B cell (primary cell): ENCODE measurements around the gene TMEM52. TPM values are rescaled to one million over a fixed set of nuclear protein-coding genes. Genes with fewer than 3 reads are reported as not detected.

Experiments
- ATAC-seq: fragments of 200-7000 bp; cut with Tn5 transposase; one replicate; pipeline ENCODE4 v1.10.0; 2021; ENCODE audit warnings: low read depth, mild to moderate bottlenecking, moderate number of reproducible peaks, moderate library complexity
- CTCF ChIA-PET: fragments of 350-600 bp; sonication (Branson Sonifier 250); formaldehyde crosslinking; loops from one replicate; lab custom pipeline; 2021; ENCODE audit warnings: antibody characterized with exemption, inconsistent platforms; lab: Charles Lee
- POLR2A ChIA-PET: fragments of 350-600 bp; sonication (Branson Sonifier 250); formaldehyde crosslinking; loops from one replicate; lab custom pipeline; 2021; ENCODE audit warnings: antibody characterized with exemption; lab: Charles Lee
- DNase-seq: peaks from one replicate; pipeline ENCODE4 v3.0.0; 2013
- H2AFZ ChIP-seq: 2 replicates; pipeline ENCODE4 v1.6.1; 2012; ENCODE audit warnings: mild to moderate bottlenecking, low read depth, low read length; ENCODE audit not compliant: insufficient read depth, poor library complexity, severe bottlenecking
- H3K27ac ChIP-seq, 2 donors: 1 replicate in 1 of 2; 2 replicates in 1 of 2; pipeline ENCODE4 v1.5.1; 2012 to 2013; ENCODE audit warnings: low read length in 2 of 2, mild to moderate bottlenecking in 2 of 2, moderate library complexity in 1 of 2
- H3K27me3 ChIP-seq, 4 experiments: fragments of 200-600 bp in 1 of 4; sonication (generic) in 1 of 4; replicated peaks in 1 of 4; 1 replicate in 2 of 4; 2 replicates in 2 of 4; pipeline versions ENCODE4 v1.6.1 to v1.7.0; 2013 to 2016; ENCODE audit warnings: low read length in 3 of 4, mild to moderate bottlenecking in 2 of 4, mixed read lengths in 1 of 4, moderate library complexity in 1 of 4; ENCODE audit not compliant: insufficient read depth in 4 of 4, control insufficient read depth in 3 of 4; ENCODE audit errors: control extremely low read depth in 1 of 4
- H3K36me3 ChIP-seq, 2 experiments: replicated peaks in 1 of 2; 1 replicate in 1 of 2; 2 replicates in 1 of 2; pipeline versions ENCODE4 v1.6.1 to v1.7.1; 2013; ENCODE audit warnings: low read length in 1 of 2; ENCODE audit not compliant: insufficient read depth in 2 of 2, control insufficient read depth in 1 of 2; ENCODE audit errors: control extremely low read depth in 1 of 2, extremely low read depth in 1 of 2
- H3K4me1 ChIP-seq, 2 donors: fragments of 200-600 bp in 1 of 2; sonication (generic) in 1 of 2; 1 replicate in 1 of 2; 2 replicates in 1 of 2; pipeline versions ENCODE4 v1.5.1 to v1.6.1; 2013 to 2017; ENCODE audit warnings: low read length in 2 of 2; ENCODE audit not compliant: control insufficient read depth in 2 of 2, insufficient read depth in 2 of 2
- H3K4me2 ChIP-seq: replicated peaks from 2 replicates; pipeline ENCODE3; 2012; ENCODE audit warnings: mild to moderate bottlenecking, low read depth, low read length; ENCODE audit not compliant: poor library complexity, severe bottlenecking
- H3K4me3 ChIP-seq, 5 experiments: fragments of 200-600 bp in 1 of 5; sonication (generic) in 1 of 5; 1 replicate in 3 of 5; 2 replicates in 2 of 5; pipeline versions ENCODE4 v1.5.1 to v1.7.0; 2011 to 2016; ENCODE audit warnings: low read length in 4 of 5, mild to moderate bottlenecking in 4 of 5, low read depth in 2 of 5, control low read depth in 1 of 5, moderate library complexity in 1 of 5; ENCODE audit not compliant: insufficient read depth in 1 of 5; ENCODE audit errors: control extremely low read depth in 1 of 5, extremely low read depth in 1 of 5
- H3K79me2 ChIP-seq: fragments of 200-600 bp; sonication (generic); one replicate; pipeline ENCODE4 v1.6.0; 2016; ENCODE audit warnings: low read length; ENCODE audit not compliant: control insufficient read depth, insufficient read depth
- H3K9ac ChIP-seq: fragments of 200-600 bp; sonication (generic); 2 replicates; pipeline ENCODE4 v1.6.1; 2017; ENCODE audit warnings: mild to moderate bottlenecking, low read length, moderate library complexity
- H3K9me3 ChIP-seq, 3 donors: one replicate each; pipeline versions ENCODE4 v1.6.1 to v1.7.1; 2013; ENCODE audit warnings: low read length in 2 of 3; ENCODE audit not compliant: control insufficient read depth in 2 of 3, insufficient read depth in 1 of 3; ENCODE audit errors: control extremely low read depth in 1 of 3
- H4K20me1 ChIP-seq: 2 replicates; pipeline ENCODE4 v1.6.0; 2012; ENCODE audit warnings: mild to moderate bottlenecking, low read length; ENCODE audit not compliant: insufficient read depth, control insufficient read depth, poor library complexity, severe bottlenecking
- H3K27ac Mint-ChIP-seq: one replicate; pipeline ENCODE4 v1.8.0; 2021; ENCODE audit warnings: mixed read lengths
- H3K27me3 Mint-ChIP-seq: one replicate; pipeline ENCODE4 v1.8.0; 2021; ENCODE audit warnings: mixed read lengths
- H3K4me1 Mint-ChIP-seq: one replicate; pipeline ENCODE4 v1.8.0; 2021; ENCODE audit warnings: mixed read lengths
- H3K4me3 Mint-ChIP-seq: one replicate; pipeline ENCODE4 v1.8.0; 2021; ENCODE audit warnings: mixed read lengths
- H3K9me3 Mint-ChIP-seq: one replicate; pipeline ENCODE4 v1.8.0; 2022; ENCODE audit warnings: mixed read lengths; ENCODE audit not compliant: insufficient read depth
- CTCF ChIP-seq: fragments of 200-600 bp; IDR thresholded peaks from one replicate; pipeline ENCODE4 v1.8.0; 2022; ENCODE audit warnings: antibody characterized with exemption, mild to moderate bottlenecking
- EZH2 ChIP-seq: IDR thresholded peaks from 2 replicates; pipeline ENCODE4 v1.6.1; 2012; ENCODE audit warnings: borderline replicate concordance, low read depth, mild to moderate bottlenecking, moderate library complexity, low read length; ENCODE audit not compliant: insufficient read depth, poor library complexity, severe bottlenecking
- WGBS: methylation state at CpG from one replicate; pipeline ENCODE4 v1.1.5; 2013; ENCODE audit warnings: missing lambda C conversion rate; ENCODE audit not compliant: insufficient coverage; 5-methylcytosine and 5-hydroxymethylcytosine counted together
- intact Hi-C: fragments of 100-400 bp; cut with micrococcal nuclease; formaldehyde crosslinking; loops from one replicate; pipeline ENCODE4 v1.10.0; 2022
- polyA plus RNA-seq: library from polyadenylated mRNA; depleted of rRNA; stranded (reverse); fragments of >200 nt; gene quantifications from 2 replicates; pipeline ENCODE4 v1.2.3, GENCODE V29; 2012
- total RNA-seq, 2 donors: library from RNA; stranded (reverse); fragments of 120-200 nt in 1 of 2; gene quantifications; 1 replicate in 1 of 2; 2 replicates in 1 of 2; pipeline versions ENCODE4 v1.2.3 to v1.2.4, GENCODE V29; 2013 to 2022

Gene TMEM52
- total and polyA plus RNA-seq, 2 donors (not counting 1 experiment from before 2014, with no cell fraction given): 0.69 to 1.00 TPM

- Histone ChIP-seq H3K36me3 (no peaks in the 10 kb centered on the region), H4K20me1 (no peaks in the 10 kb centered on the region), H2AFZ (no peak overlapping the region), H3K27me3 (peaks cover 0 to 16% (median 0%) of the 10 kb centered on the region in 4 experiments), H3K4me3 (no peak overlapping the region), H3K27ac (no peak overlapping the region), H3K79me2 (no peaks in the 10 kb centered on the region), H3K4me1 (peaks cover 3 to 8% of the 10 kb centered on the region in 2 donors), H3K4me2 (no peak overlapping the region), H3K9me3 (peaks cover 0 to 4% (median 0%) of the 10 kb centered on the region in 3 donors), H3K9ac (no peak overlapping the region)
- Mint-ChIP-seq H3K9me3 (no peaks in the 10 kb centered on the region), H3K27ac (no peak overlapping the region), H3K27me3 (peaks cover 7% of the 10 kb centered on the region), H3K4me1 (peaks cover 3% of the 10 kb centered on the region), H3K4me3 (no peak overlapping the region)
- no peak for ATAC-seq
- ChIA-PET CTCF (no interaction called here), POLR2A (no interaction called here)
- 43% methylated on average over 16 of the region's 18 CpGs for WGBS
- no peak for TF ChIP-seq EZH2
- TF ChIP-seq CTCF: no peak
- DNase-seq: no peak
- intact Hi-C loops: no loop called here
Measured at GRCh38 chr1:1924386-1924785, 5.3 kb upstream of the TMEM52 start.

GRCh38 chr1:1922956-1923833 is 4.1 kb upstream of the TMEM52 start:
- Histone ChIP-seq H2AFZ (no peak overlapping the region), H4K20me1 (no peaks in the 10 kb centered on the region), H3K36me3 (no peaks in the 10 kb centered on the region), H3K9ac (no peak overlapping the region), H3K79me2 (no peaks in the 10 kb centered on the region), H3K27me3 (peaks cover 0 to 16% (median 0%) of the 10 kb centered on the region in 4 experiments), H3K4me3 (no peak overlapping the region), H3K9me3 (peaks cover 0 to 2% (median 0%) of the 10 kb centered on the region in 3 donors), H3K4me2 (no peak overlapping the region), H3K27ac (no peak overlapping the region), H3K4me1 (peaks cover 8 to 15% of the 10 kb centered on the region in 2 donors)
- Mint-ChIP-seq H3K9me3 (no peaks in the 10 kb centered on the region), H3K27ac (no peak overlapping the region), H3K4me3 (no peak overlapping the region), H3K27me3 (peaks cover 7% of the 10 kb centered on the region), H3K4me1 (peaks cover 4% of the 10 kb centered on the region)
- ATAC-seq: no peak
- ChIA-PET CTCF (no interaction called here), POLR2A (no interaction called here)
- intact Hi-C loops: no loop called here
- peak; percentile 27 for DNase-seq
- no peak for TF ChIP-seq CTCF
- 77% methylated on average over 28 of the region's 29 CpGs for WGBS
